A549 (cell line): Measurements from ENCODE around the gene POMT2. TPM values are rescaled to one million over a fixed set of nuclear protein-coding genes. Genes with fewer than 3 reads are reported as not detected.
A peak's percentile ranks its signal among the peaks of the same experiment; 100 is the strongest.

ENCODE experiments used
- ATAC-seq, 2 experiments: fragments of 200-7000 bp in 1 of 2; fragments of >200 bp in 1 of 2; cut with Nextera tagmentation in 1 of 2; cut with Tn5 transposase in 1 of 2; 3 replicates each; pipeline versions ENCODE4 v1.8.0 to v1.9.1; 2018 to 2020; ENCODE audit warnings: mild to moderate bottlenecking in 1 of 2, moderate library complexity in 1 of 2
- CTCF ChIA-PET: fragments of 300-600 bp; sonication (Branson Sonifier 250); formaldehyde crosslinking; extraction: SDS; loops from one replicate; lab custom pipeline; 2021; ENCODE audit warnings: antibody characterized with exemption, inconsistent platforms; lab: Yijun Ruan, JAX
- POLR2A ChIA-PET: fragments of 350-600 bp; formaldehyde crosslinking; extraction: SDS; loops from one replicate; lab custom pipeline; 2021; ENCODE audit warnings: antibody characterized with exemption, inconsistent platforms; lab: Yijun Ruan, JAX
- DNase-seq, 2 experiments: peaks; one replicate each; pipeline versions ENCODE4 v3.0.0 to v3.0.0-alpha.2; 2011 to 2016; ENCODE audit warnings: low read depth in 1 of 2, low spot score in 1 of 2
- FAIRE-seq: peaks from 2 replicates; lab custom pipeline; 2011; peaks lifted over from hg19 to GRCh38; lab: Jason Lieb, UNC
- H3K27ac ChIP-seq, 2 experiments: fragments of >200 bp; sonication (Bioruptor Twin); formaldehyde crosslinking; 3 replicates each; pipeline ENCODE4 v1.5.1; 2016 to 2017
- H3K4me1 ChIP-seq: fragments of >200 bp; sonication (Bioruptor Twin); formaldehyde crosslinking; 3 replicates; pipeline ENCODE4 v1.6.1; 2016
- H3K4me2 ChIP-seq: fragments of >200 bp; sonication (Bioruptor Twin); formaldehyde crosslinking; 3 replicates; pipeline ENCODE4 v1.6.1; 2016
- H3K4me3 ChIP-seq: fragments of >200 bp; sonication (Bioruptor Twin); formaldehyde crosslinking; 3 replicates; pipeline ENCODE4 v1.5.1; 2016
- H3K9me3 ChIP-seq: fragments of >200 bp; sonication (Bioruptor Twin); formaldehyde crosslinking; 3 replicates; pipeline ENCODE4 v1.6.1; 2016
- ATOH8 ChIP-seq: fragments of 250-450 bp; sonication (Bioruptor Pico); IDR thresholded peaks from 2 replicates; pipeline ENCODE4 v1.5.0; 2020; ENCODE audit warnings: low read depth, mild to moderate bottlenecking, moderate library complexity
- CBX2 ChIP-seq: fragments of 200-600 bp; sonication (generic); IDR thresholded peaks from 2 replicates; pipeline ENCODE4 v1.6.1; 2016; ENCODE audit warnings: low read depth, mild to moderate bottlenecking, borderline replicate concordance
- CBX8 ChIP-seq: fragments of 200-600 bp; sonication (generic); IDR thresholded peaks from 2 replicates; pipeline ENCODE4 v1.6.1; 2016
- CEBPB ChIP-seq, 2 experiments: fragments of >200 bp in 1 of 2; sonication (Bioruptor Twin) in 1 of 2; formaldehyde crosslinking in 1 of 2; IDR thresholded peaks; 2 replicates each; pipeline ENCODE4 v1.6.1; 2012 to 2016
- CHD2 ChIP-seq: fragments of 150-350 bp; IDR thresholded peaks from 2 replicates; pipeline ENCODE4 v1.6.1; 2014; ENCODE audit warnings: low read length; ENCODE audit not compliant: partially characterized antibody
- GATA3 ChIP-seq: IDR thresholded peaks from 2 replicates; pipeline ENCODE4 v1.6.1; 2012; ENCODE audit warnings: borderline replicate concordance
- HDAC2 ChIP-seq: fragments of 200-600 bp; sonication (generic); IDR thresholded peaks from 2 replicates; pipeline ENCODE4 v1.6.1; 2016
- HES2 ChIP-seq: fragments of >200 bp; sonication (Bioruptor Twin); formaldehyde crosslinking; IDR thresholded peaks from 2 replicates; pipeline ENCODE4 v1.6.1; 2016
- HEYL ChIP-seq: fragments of 250-450 bp; sonication (Bioruptor Pico); IDR thresholded peaks from 2 replicates; pipeline ENCODE4 v1.8.0; 2021; ENCODE audit warnings: mild to moderate bottlenecking, moderate library complexity
- HMGXB4 ChIP-seq: fragments of 250-450 bp; sonication (Bioruptor Pico); IDR thresholded peaks from 2 replicates; pipeline ENCODE4 v1.5.0; 2021; ENCODE audit warnings: mild to moderate bottlenecking, moderate library complexity, borderline replicate concordance
- HOXA7 ChIP-seq: fragments of 250-450 bp; sonication (Bioruptor Pico); IDR thresholded peaks from 2 replicates; pipeline ENCODE4 v1.5.0; 2020; ENCODE audit warnings: mild to moderate bottlenecking, moderate library complexity
- HOXB13 ChIP-seq: fragments of 250-450 bp; sonication (Bioruptor Pico); IDR thresholded peaks from 2 replicates; pipeline ENCODE4 v1.5.0; 2020; ENCODE audit warnings: low read depth, mild to moderate bottlenecking, moderate library complexity
- JUN ChIP-seq, 2 experiments: fragments of >200 bp; sonication (Bioruptor Twin); formaldehyde crosslinking; IDR thresholded peaks; 2 replicates in 1 of 2; 3 replicates in 1 of 2; pipeline ENCODE4 v1.6.1; 2016 to 2017
- JUNB ChIP-seq: fragments of >200 bp; sonication (Bioruptor Twin); formaldehyde crosslinking; IDR thresholded peaks from 2 replicates; pipeline ENCODE4 v1.6.1; 2016
- KDM1A ChIP-seq: fragments of 200-600 bp; sonication (generic); IDR thresholded peaks from 2 replicates; pipeline ENCODE4 v1.6.1; 2016; ENCODE audit warnings: low read depth, mild to moderate bottlenecking
- KDM5A ChIP-seq: fragments of 200-600 bp; sonication (generic); IDR thresholded peaks from 2 replicates; pipeline ENCODE4 v1.6.1; 2016; ENCODE audit warnings: antibody characterized with exemption, mild to moderate bottlenecking
- MAFK ChIP-seq: fragments of 450-650 bp; IDR thresholded peaks from 2 replicates; pipeline ENCODE4 v1.6.1; 2014; ENCODE audit not compliant: partially characterized antibody
- MYC ChIP-seq: IDR thresholded peaks from 2 replicates; pipeline ENCODE4 v1.6.1; 2012; ENCODE audit warnings: mild to moderate bottlenecking, inconsistent platforms, low read length, improper control_type of control experiment, borderline replicate concordance
- NPAS2 ChIP-seq: fragments of 250-450 bp; sonication (Bioruptor Pico); IDR thresholded peaks from 2 replicates; pipeline ENCODE4 v1.8.0; 2022; ENCODE audit warnings: mild to moderate bottlenecking, moderate library complexity, borderline replicate concordance
- NR3C1 ChIP-seq: fragments of >200 bp; sonication (Bioruptor Twin); formaldehyde crosslinking; IDR thresholded peaks from 3 replicates; pipeline ENCODE4 v1.6.1; 2017
- POLR2A ChIP-seq: IDR thresholded peaks from 2 replicates; pipeline ENCODE4 v1.6.1; 2012; ENCODE audit warnings: mild to moderate bottlenecking, low read length
- POLR2AphosphoS2 ChIP-seq: conservative IDR thresholded peaks from 2 replicates; pipeline ENCODE4 v1.6.1; 2012; ENCODE audit warnings: low read length, improper control_type of control experiment, inconsistent platforms
- RAD21 ChIP-seq, 2 experiments: fragments of >200 bp in 1 of 2; sonication (Bioruptor Twin) in 1 of 2; formaldehyde crosslinking in 1 of 2; IDR thresholded peaks in 1 of 2; conservative IDR thresholded peaks in 1 of 2; 2 replicates in 1 of 2; 3 replicates in 1 of 2; pipeline ENCODE4 v1.6.1; 2012 to 2018; ENCODE audit warnings: inconsistent platforms in 1 of 2
- SMC3 ChIP-seq: fragments of >200 bp; sonication (Bioruptor Twin); formaldehyde crosslinking; IDR thresholded peaks from 3 replicates; pipeline ENCODE4 v1.6.1; 2018; ENCODE audit warnings: inconsistent platforms
- TFCP2L1 ChIP-seq: fragments of 250-450 bp; sonication (Bioruptor Pico); IDR thresholded peaks from 2 replicates; pipeline ENCODE4 v1.5.0; 2021; ENCODE audit warnings: mild to moderate bottlenecking
- ZC3H11A ChIP-seq: fragments of 450-650 bp; IDR thresholded peaks from 2 replicates; pipeline ENCODE4 v1.6.1; 2014; ENCODE audit warnings: antibody characterized with exemption, mild to moderate bottlenecking
- ZFP36 ChIP-seq: fragments of 450-650 bp; IDR thresholded peaks from 2 replicates; pipeline ENCODE4 v1.6.1; 2014; ENCODE audit warnings: borderline replicate concordance; ENCODE audit not compliant: partially characterized antibody
- ZNF302 ChIP-seq: fragments of 250-450 bp; sonication (Bioruptor Pico); IDR thresholded peaks from 2 replicates; pipeline ENCODE4 v1.9.0; 2021; ENCODE audit warnings: inconsistent platforms, mild to moderate bottlenecking, moderate library complexity
- ZSCAN20 ChIP-seq: fragments of 250-450 bp; sonication (Bioruptor Pico); IDR thresholded peaks from 2 replicates; pipeline ENCODE4 v1.8.0; 2022; ENCODE audit warnings: mild to moderate bottlenecking, moderate library complexity
- WGBS: methylation state at CpG from one replicate; pipeline ENCODE4 v1.1.6; 2017; ENCODE audit errors: missing lambda C conversion rate; 5-methylcytosine and 5-hydroxymethylcytosine counted together
- polyA plus RNA-seq, 4 experiments: library from polyadenylated mRNA; depleted of rRNA in 3 of 4; stranded (reverse); fragments of >200 nt; fragmentation: RNase III in 1 of 4; extraction: RNeasy Plus Mini Kit Qiagen cat#74134 plus additional on column Dnase treatment in 1 of 4; gene quantifications; 2 replicates in 3 of 4; 3 replicates in 1 of 4; pipeline ENCODE4 v1.2.3, GENCODE V29; 2011 to 2017
- TF ChIP-seq, protein P1 (sequence below): fragments of >200 bp; sonication (Bioruptor Twin); formaldehyde crosslinking; IDR thresholded peaks from 3 replicates; pipeline ENCODE4 v1.5.1; 2016
- TF ChIP-seq, protein P2 (sequence below): fragments of 200-600 bp; sonication (generic); IDR thresholded peaks from 2 replicates; pipeline ENCODE4 v1.6.1; 2016; ENCODE audit warnings: antibody characterized with exemption, mild to moderate bottlenecking, moderate library complexity

Gene POMT2
- polyA plus RNA-seq, 2 of the 4 experiments (the other 2 are of a cell fraction): 27.1 to 38.7 TPM

DNA sequence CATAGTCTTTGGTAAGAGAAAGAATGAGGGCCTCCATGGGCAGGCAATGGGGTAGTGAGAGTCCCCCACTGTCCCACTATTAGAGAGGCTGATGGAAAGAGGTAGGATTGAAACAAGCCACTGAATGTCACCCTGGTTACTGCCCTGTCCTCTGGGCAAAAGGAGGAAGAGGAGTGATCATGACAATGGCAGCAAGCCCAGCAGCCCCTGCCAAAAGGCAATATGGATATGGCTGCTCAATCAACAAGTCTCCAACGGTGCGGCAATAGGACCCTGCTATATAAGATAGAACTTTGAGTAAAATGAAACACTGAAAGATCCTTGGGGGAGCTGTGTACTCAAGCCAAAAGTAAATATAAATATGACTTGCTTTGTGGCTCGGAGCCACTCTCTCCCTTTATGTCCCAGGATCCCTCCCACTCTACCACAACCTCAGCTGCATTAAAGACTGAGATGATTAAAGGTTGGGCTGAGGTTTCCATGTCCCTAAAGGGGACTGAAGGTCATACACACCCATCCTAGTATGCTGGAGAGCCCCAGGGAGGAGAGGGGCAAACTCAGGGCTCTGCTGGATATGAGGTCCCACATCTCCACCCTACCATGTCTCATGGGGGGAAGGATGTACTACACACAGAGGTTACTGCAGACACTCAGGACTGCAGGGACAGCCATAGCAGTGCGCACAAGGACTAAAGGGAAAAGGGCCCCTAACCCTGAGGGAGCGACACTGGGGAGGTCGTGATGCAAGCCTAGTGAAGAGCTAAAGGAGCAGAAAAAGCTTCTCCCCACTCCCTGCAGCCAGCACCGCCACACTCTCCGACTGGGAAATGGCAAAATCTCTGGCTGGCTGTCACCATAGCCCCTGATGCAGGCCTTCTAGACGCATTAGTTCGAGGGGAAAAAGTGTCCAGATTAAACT, 5.9 kb downstream of the POMT2 start (continued):
- TF ChIP-seq HMGXB4 (CRISPR knock-in tag) (no peak), POLR2A (no peak), KDM1A (no peak), ZC3H11A (no peak), CBX8 (no peak)

DNA sequence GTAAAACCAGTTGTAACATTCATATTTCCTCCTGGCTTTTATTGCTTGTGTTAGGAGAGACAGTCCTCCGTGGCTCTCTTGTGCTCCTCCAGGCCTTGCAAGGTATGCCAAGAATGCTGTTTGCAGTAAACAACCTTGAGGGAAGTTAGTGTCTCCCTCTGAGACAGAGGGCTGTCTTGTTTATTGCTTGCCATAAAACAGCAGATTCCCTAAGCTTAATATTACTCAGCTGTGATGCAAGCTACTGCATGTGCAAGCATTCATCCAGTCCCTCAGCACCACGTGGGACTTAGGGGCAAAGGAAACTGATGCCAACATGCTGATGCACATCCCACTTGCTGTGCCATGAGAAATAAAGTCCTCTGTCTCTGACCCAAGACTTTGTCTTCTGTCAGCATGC, 6.6 kb downstream of the POMT2 start:
- peak overlapping the region; percentile 73 to 76 for H3K27ac ChIP-seq
- ChIA-PET CTCF (interaction anchor here (0.6 to 11.3 kb wide), 8 partner anchors 10 to 607 kb away, joined by 3 to 622 read pairs (median 4); partner anchors contain the start of gene ZDHHC22), POLR2A (interaction anchor here (0.5 to 2.6 kb wide), 2 partner anchors 10 to 167 kb away, joined by 7 to 11 read pairs; no protein-coding TSS in a partner anchor)
- H3K9me3 ChIP-seq: no peaks in the 10 kb centered on the region
- 0% methylated on average over 2 of the region's 2 CpGs for WGBS
- ATAC-seq (peak; percentile 82 to 85), DNase-seq (peak in 1 of 2 experiments; percentile 84), FAIRE-seq (no peak)
- H3K4me1 ChIP-seq: peaks cover 56% of the 10 kb centered on the region
- no peak overlapping the region for H3K4me3 ChIP-seq
- H3K4me2 ChIP-seq: peak overlapping the region; percentile 71
- TF ChIP-seq MAFK (no peak), HEYL (CRISPR knock-in tag) (no peak), ATOH8 (CRISPR knock-in tag) (no peak), POLR2A (no peak), GATA3 (peak; percentile 81; the same call in 1 of the 2 replicates), HES2 (no peak), POLR2AphosphoS2 (no peak), TFCP2L1 (no peak), HOXB13 (CRISPR knock-in tag) (no peak), NPAS2 (CRISPR knock-in tag) (no peak), ZNF302 (no peak), ZFP36 (no peak), KDM5A (no peak), HOXA7 (no peak), ZSCAN20 (CRISPR knock-in tag) (no peak), HDAC2 (no peak), JUNB (peak; percentile 69), CEBPB (IDR thresholded peaks at IDR 0.05) (peak; percentile 52 to 90; a peak in 3 of 4 replicates), NR3C1 (no peak), JUN (IDR thresholded peaks at IDR 0.05) (peak; percentile 28; a peak in 2 of 5 replicates), RAD21 (conservative IDR thresholded peaks at IDR 0.05 in 1 of 2, IDR thresholded peaks at IDR 0.05 in 1 of 2) (no peak), MYC (no peak), CHD2 (no peak), SMC3 (no peak), CBX2 (no peak)
- TF ChIP-seq, protein P1, sequence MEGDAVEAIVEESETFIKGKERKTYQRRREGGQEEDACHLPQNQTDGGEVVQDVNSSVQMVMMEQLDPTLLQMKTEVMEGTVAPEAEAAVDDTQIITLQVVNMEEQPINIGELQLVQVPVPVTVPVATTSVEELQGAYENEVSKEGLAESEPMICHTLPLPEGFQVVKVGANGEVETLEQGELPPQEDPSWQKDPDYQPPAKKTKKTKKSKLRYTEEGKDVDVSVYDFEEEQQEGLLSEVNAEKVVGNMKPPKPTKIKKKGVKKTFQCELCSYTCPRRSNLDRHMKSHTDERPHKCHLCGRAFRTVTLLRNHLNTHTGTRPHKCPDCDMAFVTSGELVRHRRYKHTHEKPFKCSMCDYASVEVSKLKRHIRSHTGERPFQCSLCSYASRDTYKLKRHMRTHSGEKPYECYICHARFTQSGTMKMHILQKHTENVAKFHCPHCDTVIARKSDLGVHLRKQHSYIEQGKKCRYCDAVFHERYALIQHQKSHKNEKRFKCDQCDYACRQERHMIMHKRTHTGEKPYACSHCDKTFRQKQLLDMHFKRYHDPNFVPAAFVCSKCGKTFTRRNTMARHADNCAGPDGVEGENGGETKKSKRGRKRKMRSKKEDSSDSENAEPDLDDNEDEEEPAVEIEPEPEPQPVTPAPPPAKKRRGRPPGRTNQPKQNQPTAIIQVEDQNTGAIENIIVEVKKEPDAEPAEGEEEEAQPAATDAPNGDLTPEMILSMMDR: no peak
- TF ChIP-seq, protein P2, sequence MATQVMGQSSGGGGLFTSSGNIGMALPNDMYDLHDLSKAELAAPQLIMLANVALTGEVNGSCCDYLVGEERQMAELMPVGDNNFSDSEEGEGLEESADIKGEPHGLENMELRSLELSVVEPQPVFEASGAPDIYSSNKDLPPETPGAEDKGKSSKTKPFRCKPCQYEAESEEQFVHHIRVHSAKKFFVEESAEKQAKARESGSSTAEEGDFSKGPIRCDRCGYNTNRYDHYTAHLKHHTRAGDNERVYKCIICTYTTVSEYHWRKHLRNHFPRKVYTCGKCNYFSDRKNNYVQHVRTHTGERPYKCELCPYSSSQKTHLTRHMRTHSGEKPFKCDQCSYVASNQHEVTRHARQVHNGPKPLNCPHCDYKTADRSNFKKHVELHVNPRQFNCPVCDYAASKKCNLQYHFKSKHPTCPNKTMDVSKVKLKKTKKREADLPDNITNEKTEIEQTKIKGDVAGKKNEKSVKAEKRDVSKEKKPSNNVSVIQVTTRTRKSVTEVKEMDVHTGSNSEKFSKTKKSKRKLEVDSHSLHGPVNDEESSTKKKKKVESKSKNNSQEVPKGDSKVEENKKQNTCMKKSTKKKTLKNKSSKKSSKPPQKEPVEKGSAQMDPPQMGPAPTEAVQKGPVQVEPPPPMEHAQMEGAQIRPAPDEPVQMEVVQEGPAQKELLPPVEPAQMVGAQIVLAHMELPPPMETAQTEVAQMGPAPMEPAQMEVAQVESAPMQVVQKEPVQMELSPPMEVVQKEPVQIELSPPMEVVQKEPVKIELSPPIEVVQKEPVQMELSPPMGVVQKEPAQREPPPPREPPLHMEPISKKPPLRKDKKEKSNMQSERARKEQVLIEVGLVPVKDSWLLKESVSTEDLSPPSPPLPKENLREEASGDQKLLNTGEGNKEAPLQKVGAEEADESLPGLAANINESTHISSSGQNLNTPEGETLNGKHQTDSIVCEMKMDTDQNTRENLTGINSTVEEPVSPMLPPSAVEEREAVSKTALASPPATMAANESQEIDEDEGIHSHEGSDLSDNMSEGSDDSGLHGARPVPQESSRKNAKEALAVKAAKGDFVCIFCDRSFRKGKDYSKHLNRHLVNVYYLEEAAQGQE: no peak
